ENCODE measurements around the gene MRPL34.

GRCh38 chr19:17347877-17348276 is 42.2 kb downstream of the MRPL34 start:
- TF ChIP-seq MXI1 (IDR thresholded peaks at IDR 0.05; ENCODE audit: low read depth, low read length) (no peak), GABPA (IDR thresholded peaks at IDR 0.05; ENCODE audit: low read depth) (no peak), EP300 (IDR thresholded peaks at IDR 0.05; ENCODE audit: borderline replicate concordance in 1 of 2, low read depth in 1 of 2, low read length in 1 of 2) (no peak), EZH2phosphoT487 (IDR thresholded peaks at IDR 0.05; ENCODE audit: borderline replicate concordance, low read depth) (no peak), SMC3 (IDR thresholded peaks at IDR 0.05; ENCODE audit: low read depth, low read length) (no peak), CTCF (IDR thresholded peaks at IDR 0.05) (no peak), POLR2AphosphoS5 (IDR thresholded peaks at IDR 0.05; ENCODE audit: low read depth, low read length) (no peak), TCF12 (IDR thresholded peaks at IDR 0.05) (no peak), NFIC (IDR thresholded peaks at IDR 0.05; ENCODE audit: borderline replicate concordance) (no peak), NRF1 (IDR thresholded peaks at IDR 0.05; ENCODE audit: low read depth, low read length) (no peak), RCOR1 (IDR thresholded peaks at IDR 0.05; ENCODE audit: low read length) (no peak)
- TF ChIP-seq, protein P1, sequence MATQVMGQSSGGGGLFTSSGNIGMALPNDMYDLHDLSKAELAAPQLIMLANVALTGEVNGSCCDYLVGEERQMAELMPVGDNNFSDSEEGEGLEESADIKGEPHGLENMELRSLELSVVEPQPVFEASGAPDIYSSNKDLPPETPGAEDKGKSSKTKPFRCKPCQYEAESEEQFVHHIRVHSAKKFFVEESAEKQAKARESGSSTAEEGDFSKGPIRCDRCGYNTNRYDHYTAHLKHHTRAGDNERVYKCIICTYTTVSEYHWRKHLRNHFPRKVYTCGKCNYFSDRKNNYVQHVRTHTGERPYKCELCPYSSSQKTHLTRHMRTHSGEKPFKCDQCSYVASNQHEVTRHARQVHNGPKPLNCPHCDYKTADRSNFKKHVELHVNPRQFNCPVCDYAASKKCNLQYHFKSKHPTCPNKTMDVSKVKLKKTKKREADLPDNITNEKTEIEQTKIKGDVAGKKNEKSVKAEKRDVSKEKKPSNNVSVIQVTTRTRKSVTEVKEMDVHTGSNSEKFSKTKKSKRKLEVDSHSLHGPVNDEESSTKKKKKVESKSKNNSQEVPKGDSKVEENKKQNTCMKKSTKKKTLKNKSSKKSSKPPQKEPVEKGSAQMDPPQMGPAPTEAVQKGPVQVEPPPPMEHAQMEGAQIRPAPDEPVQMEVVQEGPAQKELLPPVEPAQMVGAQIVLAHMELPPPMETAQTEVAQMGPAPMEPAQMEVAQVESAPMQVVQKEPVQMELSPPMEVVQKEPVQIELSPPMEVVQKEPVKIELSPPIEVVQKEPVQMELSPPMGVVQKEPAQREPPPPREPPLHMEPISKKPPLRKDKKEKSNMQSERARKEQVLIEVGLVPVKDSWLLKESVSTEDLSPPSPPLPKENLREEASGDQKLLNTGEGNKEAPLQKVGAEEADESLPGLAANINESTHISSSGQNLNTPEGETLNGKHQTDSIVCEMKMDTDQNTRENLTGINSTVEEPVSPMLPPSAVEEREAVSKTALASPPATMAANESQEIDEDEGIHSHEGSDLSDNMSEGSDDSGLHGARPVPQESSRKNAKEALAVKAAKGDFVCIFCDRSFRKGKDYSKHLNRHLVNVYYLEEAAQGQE (IDR thresholded peaks at IDR 0.05; ENCODE audit: low read depth, low read length): no peak
- TF ChIP-seq, protein P2, sequence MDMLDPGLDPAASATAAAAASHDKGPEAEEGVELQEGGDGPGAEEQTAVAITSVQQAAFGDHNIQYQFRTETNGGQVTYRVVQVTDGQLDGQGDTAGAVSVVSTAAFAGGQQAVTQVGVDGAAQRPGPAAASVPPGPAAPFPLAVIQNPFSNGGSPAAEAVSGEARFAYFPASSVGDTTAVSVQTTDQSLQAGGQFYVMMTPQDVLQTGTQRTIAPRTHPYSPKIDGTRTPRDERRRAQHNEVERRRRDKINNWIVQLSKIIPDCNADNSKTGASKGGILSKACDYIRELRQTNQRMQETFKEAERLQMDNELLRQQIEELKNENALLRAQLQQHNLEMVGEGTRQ (IDR thresholded peaks at IDR 0.05; ENCODE audit: borderline replicate concordance, low read depth, low read length): no peak

Measured in SK-N-SH (cell line).